Liver (tissue), 9 donors: ENCODE measurements around the gene ZNRF4. TPM values are rescaled to one million over a fixed set of nuclear protein-coding genes. Genes with fewer than 3 reads are reported as not detected.

ENCODE experiments used
- DNase-seq: peaks from one replicate; pipeline ENCODE4 v3.0.0-alpha.2; 2017; ENCODE audit warnings: low spot score
- H3K27ac ChIP-seq, 2 donors: one replicate each; pipeline ENCODE4 v1.7.0; 2013; ENCODE audit warnings: inconsistent platforms in 2 of 2, low read length in 2 of 2, control low read depth in 1 of 2, low read depth in 1 of 2, mild to moderate bottlenecking in 1 of 2
- H3K27me3 ChIP-seq, 4 donors: one replicate each; pipeline versions ENCODE4 v1.6.1 to v1.7.0; 2013; ENCODE audit warnings: low read length in 3 of 4, inconsistent platforms in 1 of 4, mild to moderate bottlenecking in 1 of 4, moderate library complexity in 1 of 4; ENCODE audit not compliant: control insufficient read depth in 4 of 4, insufficient read depth in 4 of 4
- H3K36me3 ChIP-seq, 4 donors: one replicate each; pipeline versions ENCODE4 v1.6.1 to v1.7.0; 2013; ENCODE audit warnings: low read length in 3 of 4, mild to moderate bottlenecking in 3 of 4, low read depth in 1 of 4, moderate library complexity in 1 of 4; ENCODE audit not compliant: control insufficient read depth in 4 of 4, insufficient read depth in 3 of 4
- H3K4me1 ChIP-seq, 4 donors: one replicate each; pipeline versions ENCODE4 v1.6.1 to v1.7.0; 2013; ENCODE audit warnings: low read length in 3 of 4, mild to moderate bottlenecking in 3 of 4, moderate library complexity in 1 of 4; ENCODE audit not compliant: control insufficient read depth in 4 of 4, insufficient read depth in 4 of 4
- H3K4me3 ChIP-seq, 3 donors: one replicate each; pipeline versions ENCODE4 v1.6.1 to v1.7.0; 2013; ENCODE audit warnings: low read length in 3 of 3, control low read depth in 1 of 3, low read depth in 1 of 3, mild to moderate bottlenecking in 1 of 3
- H3K9ac ChIP-seq, 2 donors: one replicate each; pipeline ENCODE4 v1.7.0; 2013; ENCODE audit warnings: low read length in 2 of 2, mild to moderate bottlenecking in 2 of 2, moderate library complexity in 2 of 2, control low read depth in 1 of 2, low read depth in 1 of 2
- H3K9me3 ChIP-seq, 4 donors: one replicate each; pipeline versions ENCODE4 v1.6.1 to v1.7.0; 2013; ENCODE audit warnings: low read length in 3 of 4; ENCODE audit not compliant: control insufficient read depth in 4 of 4
- CTCF ChIP-seq: fragments of 150-350 bp; IDR thresholded peaks from 2 replicates; pipeline ENCODE4 v1.5.1; 2017; ENCODE audit warnings: improper control_type of control experiment, low read depth, low read length; ENCODE audit not compliant: missing input control
- EGR1 ChIP-seq, 2 donors: IDR thresholded peaks; 2 replicates each; pipeline ENCODE4 v1.6.1; 2016 to 2018; ENCODE audit warnings: antibody characterized with exemption in 2 of 2, low read depth in 2 of 2
- FOXA1 ChIP-seq: IDR thresholded peaks from 2 replicates; pipeline ENCODE4 v1.6.1; 2016; ENCODE audit warnings: antibody characterized with exemption
- FOXA2 ChIP-seq: IDR thresholded peaks from 2 replicates; pipeline ENCODE4 v1.6.1; 2016; ENCODE audit warnings: antibody characterized with exemption
- GABPA ChIP-seq, 2 donors: IDR thresholded peaks in 1 of 2; conservative IDR thresholded peaks in 1 of 2; 2 replicates each; pipeline ENCODE4 v1.6.1; 2016; ENCODE audit warnings: antibody characterized with exemption in 2 of 2, mild to moderate bottlenecking in 1 of 2, moderate library complexity in 1 of 2
- HNF4A ChIP-seq, 2 donors: conservative IDR thresholded peaks; 2 replicates each; pipeline ENCODE4 v1.6.1; 2016; ENCODE audit warnings: antibody characterized with exemption in 2 of 2, mild to moderate bottlenecking in 2 of 2
- HNF4G ChIP-seq: IDR thresholded peaks from 2 replicates; pipeline ENCODE4 v1.6.1; 2016; ENCODE audit warnings: antibody characterized with exemption
- JUND ChIP-seq, 2 donors: IDR thresholded peaks; 2 replicates each; pipeline ENCODE4 v1.6.1; 2016; ENCODE audit warnings: antibody characterized with exemption in 2 of 2
- NR2F2 ChIP-seq: IDR thresholded peaks from 2 replicates; pipeline ENCODE4 v1.6.1; 2016; ENCODE audit warnings: antibody characterized with exemption
- RAD21 ChIP-seq, 2 donors: IDR thresholded peaks; 2 replicates each; pipeline ENCODE4 v1.6.1; 2016; ENCODE audit warnings: antibody characterized with exemption in 2 of 2, mild to moderate bottlenecking in 2 of 2
- RXRA ChIP-seq, 2 donors: IDR thresholded peaks; 2 replicates each; pipeline ENCODE4 v1.6.1; 2017 to 2018; ENCODE audit warnings: antibody characterized with exemption in 2 of 2, mild to moderate bottlenecking in 1 of 2
- SP1 ChIP-seq: IDR thresholded peaks from 2 replicates; pipeline ENCODE4 v1.6.1; 2018; ENCODE audit warnings: antibody characterized with exemption, mild to moderate bottlenecking
- TAF1 ChIP-seq: conservative IDR thresholded peaks from 2 replicates; pipeline ENCODE4 v1.6.1; 2016; ENCODE audit warnings: antibody characterized with exemption, mild to moderate bottlenecking
- YY1 ChIP-seq: IDR thresholded peaks from 2 replicates; pipeline ENCODE4 v1.6.1; 2016; ENCODE audit warnings: antibody characterized with exemption, mild to moderate bottlenecking
- ZBTB33 ChIP-seq: IDR thresholded peaks from 2 replicates; pipeline ENCODE4 v1.6.1; 2016; ENCODE audit warnings: antibody characterized with exemption
- whole genome bisulfite sequencing: extraction: QIAGEN DNeasy Blood & Tissue Kit; methylation state at CpG from one replicate; pipeline ENCODE4 v1.1.7; 2013; 5-methylcytosine and 5-hydroxymethylcytosine counted together
- polyA plus RNA-seq, 2 donors: library from polyadenylated mRNA; stranded (reverse) in 1 of 2; unstranded in 1 of 2; fragments of 200-250 nt in 1 of 2; fragments of >200 nt in 1 of 2; fragmentation: Nextera tagmentation in 1 of 2; extraction: Ambion mirVana in 1 of 2; gene quantifications; one replicate each; pipeline versions ENCODE4 v1.2.1 to v1.2.3, GENCODE V29; 2013 to 2015
- total RNA-seq, 2 donors: library from RNA; depleted of rRNA; stranded (reverse); fragments of >200 nt; gene quantifications; one replicate each; pipeline ENCODE4 v1.2.3, GENCODE V29; 2014
- TF ChIP-seq, protein P1 (sequence below): IDR thresholded peaks from 2 replicates; pipeline ENCODE4 v1.6.1; 2016; ENCODE audit warnings: antibody characterized with exemption
- TF ChIP-seq, protein P2 (sequence below): IDR thresholded peaks from 2 replicates; pipeline ENCODE4 v1.6.1; 2016; ENCODE audit warnings: antibody characterized with exemption, mild to moderate bottlenecking
- TF ChIP-seq, protein P3 (sequence below): IDR thresholded peaks from 2 replicates; pipeline ENCODE4 v1.6.1; 2016; ENCODE audit warnings: antibody characterized with exemption
- donor health status: healthy.
- donor health status: healthy.
- donor health status: healthy.
- donor health status: healthy.
- donor health status: healthy.

Gene ZNRF4
- total and polyA plus RNA-seq, 4 donors = not detected

GRCh38 chr19:5445561-5446055 is 9.6 kb upstream of the ZNRF4 start:
- H3K4me1 ChIP-seq = no peaks in the 10 kb centered on the region
- no peak overlapping the region for H3K9ac ChIP-seq
- no peaks in the 10 kb centered on the region for H3K9me3 ChIP-seq
- no peak overlapping the region for H3K27ac ChIP-seq
- H3K4me3 ChIP-seq = no peak overlapping the region
- no peak for DNase-seq
- H3K36me3 ChIP-seq = no peaks in the 10 kb centered on the region
- TF ChIP-seq GABPA (IDR thresholded peaks at IDR 0.05 in 1 of 2, conservative IDR thresholded peaks at IDR 0.05 in 1 of 2) (no peak), HNF4G (no peak), CTCF (no peak), EGR1 (IDR thresholded peaks at IDR 0.05; ENCODE audit: low read depth in 2 of 2) (no peak), RXRA (IDR thresholded peaks at IDR 0.05) (no peak)
- no peaks in the 10 kb centered on the region for H3K27me3 ChIP-seq
- 58% methylated on average over 5 of the region's 5 CpGs for WGBS

DNA sequence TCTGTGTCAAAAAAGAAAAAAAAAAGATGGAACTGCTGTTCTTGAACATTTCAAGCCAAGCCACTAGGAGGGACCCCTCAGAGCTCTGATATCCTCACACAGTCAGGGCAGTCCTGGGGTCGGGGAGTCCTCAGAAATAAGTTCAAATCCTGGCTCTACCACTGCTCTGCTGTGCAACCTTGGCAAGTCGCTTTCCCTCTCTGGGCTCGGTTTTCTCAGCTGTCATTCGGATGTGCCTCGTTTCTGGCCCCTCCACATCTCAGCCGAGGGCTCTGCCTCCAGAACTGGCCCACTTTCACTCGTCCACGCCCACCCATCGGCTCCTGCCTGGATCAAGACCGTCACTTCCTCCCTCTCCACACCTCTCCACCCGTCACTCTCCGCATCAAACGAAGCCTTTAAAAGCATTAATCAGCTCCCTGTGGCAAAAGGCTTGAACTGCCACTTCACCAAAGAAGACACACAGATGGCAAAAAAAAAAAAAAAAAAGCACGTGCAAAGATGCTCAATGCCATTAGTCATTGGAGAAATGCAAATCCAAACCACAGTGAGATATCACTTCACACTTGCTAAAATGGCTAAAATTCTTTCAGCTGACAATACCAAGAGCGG is 7.4 kb upstream of the ZNRF4 start:
- no peaks in the 10 kb centered on the region for H3K27me3 ChIP-seq
- no peak for DNase-seq
- H3K27ac ChIP-seq = no peak overlapping the region
- TF ChIP-seq RAD21 (IDR thresholded peaks at IDR 0.05) (no peak), FOXA2 (no peak), SP1 (no peak), TAF1 (no peak), GABPA (IDR thresholded peaks at IDR 0.05 in 1 of 2, conservative IDR thresholded peaks at IDR 0.05 in 1 of 2) (no peak), CTCF (no peak), JUND (IDR thresholded peaks at IDR 0.05) (no peak), EGR1 (IDR thresholded peaks at IDR 0.05; ENCODE audit: low read depth in 2 of 2) (no peak), YY1 (no peak), ZBTB33 (no peak), FOXA1 (no peak), RXRA (IDR thresholded peaks at IDR 0.05) (no peak), HNF4A (conservative IDR thresholded peaks at IDR 0.05) (no peak), HNF4G (no peak), NR2F2 (no peak)
- TF ChIP-seq, protein P1, sequence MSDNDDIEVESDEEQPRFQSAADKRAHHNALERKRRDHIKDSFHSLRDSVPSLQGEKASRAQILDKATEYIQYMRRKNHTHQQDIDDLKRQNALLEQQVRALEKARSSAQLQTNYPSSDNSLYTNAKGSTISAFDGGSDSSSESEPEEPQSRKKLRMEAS = no peak
- TF ChIP-seq, protein P2, sequence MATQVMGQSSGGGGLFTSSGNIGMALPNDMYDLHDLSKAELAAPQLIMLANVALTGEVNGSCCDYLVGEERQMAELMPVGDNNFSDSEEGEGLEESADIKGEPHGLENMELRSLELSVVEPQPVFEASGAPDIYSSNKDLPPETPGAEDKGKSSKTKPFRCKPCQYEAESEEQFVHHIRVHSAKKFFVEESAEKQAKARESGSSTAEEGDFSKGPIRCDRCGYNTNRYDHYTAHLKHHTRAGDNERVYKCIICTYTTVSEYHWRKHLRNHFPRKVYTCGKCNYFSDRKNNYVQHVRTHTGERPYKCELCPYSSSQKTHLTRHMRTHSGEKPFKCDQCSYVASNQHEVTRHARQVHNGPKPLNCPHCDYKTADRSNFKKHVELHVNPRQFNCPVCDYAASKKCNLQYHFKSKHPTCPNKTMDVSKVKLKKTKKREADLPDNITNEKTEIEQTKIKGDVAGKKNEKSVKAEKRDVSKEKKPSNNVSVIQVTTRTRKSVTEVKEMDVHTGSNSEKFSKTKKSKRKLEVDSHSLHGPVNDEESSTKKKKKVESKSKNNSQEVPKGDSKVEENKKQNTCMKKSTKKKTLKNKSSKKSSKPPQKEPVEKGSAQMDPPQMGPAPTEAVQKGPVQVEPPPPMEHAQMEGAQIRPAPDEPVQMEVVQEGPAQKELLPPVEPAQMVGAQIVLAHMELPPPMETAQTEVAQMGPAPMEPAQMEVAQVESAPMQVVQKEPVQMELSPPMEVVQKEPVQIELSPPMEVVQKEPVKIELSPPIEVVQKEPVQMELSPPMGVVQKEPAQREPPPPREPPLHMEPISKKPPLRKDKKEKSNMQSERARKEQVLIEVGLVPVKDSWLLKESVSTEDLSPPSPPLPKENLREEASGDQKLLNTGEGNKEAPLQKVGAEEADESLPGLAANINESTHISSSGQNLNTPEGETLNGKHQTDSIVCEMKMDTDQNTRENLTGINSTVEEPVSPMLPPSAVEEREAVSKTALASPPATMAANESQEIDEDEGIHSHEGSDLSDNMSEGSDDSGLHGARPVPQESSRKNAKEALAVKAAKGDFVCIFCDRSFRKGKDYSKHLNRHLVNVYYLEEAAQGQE = no peak
- TF ChIP-seq, protein P3, sequence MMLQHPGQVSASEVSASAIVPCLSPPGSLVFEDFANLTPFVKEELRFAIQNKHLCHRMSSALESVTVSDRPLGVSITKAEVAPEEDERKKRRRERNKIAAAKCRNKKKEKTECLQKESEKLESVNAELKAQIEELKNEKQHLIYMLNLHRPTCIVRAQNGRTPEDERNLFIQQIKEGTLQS = no peak
- H3K9ac ChIP-seq = no peak overlapping the region
- H3K4me3 ChIP-seq = no peak overlapping the region
- H3K9me3 ChIP-seq = no peaks in the 10 kb centered on the region
- no peaks in the 10 kb centered on the region for H3K4me1 ChIP-seq
- H3K36me3 ChIP-seq = no peaks in the 10 kb centered on the region
- 45% methylated on average over 15 of the region's 15 CpGs for WGBS
